Endothelial cell of hepatic sinusoid (primary cell): ENCODE measurements around the gene PACSIN1.
"Not testable (repeated sequence)": the region's sequence is repeated elsewhere in the genome, so short reads cannot be mapped to it uniquely, and the experiment has no call there.

Source experiments
- in situ Hi-C: cut with HindIII; loops from 2 replicates; pipeline ENCODE4 v1.10.0; 2017; ENCODE audit warnings: low sequenced_read_pairs

Gene PACSIN1

DNA sequence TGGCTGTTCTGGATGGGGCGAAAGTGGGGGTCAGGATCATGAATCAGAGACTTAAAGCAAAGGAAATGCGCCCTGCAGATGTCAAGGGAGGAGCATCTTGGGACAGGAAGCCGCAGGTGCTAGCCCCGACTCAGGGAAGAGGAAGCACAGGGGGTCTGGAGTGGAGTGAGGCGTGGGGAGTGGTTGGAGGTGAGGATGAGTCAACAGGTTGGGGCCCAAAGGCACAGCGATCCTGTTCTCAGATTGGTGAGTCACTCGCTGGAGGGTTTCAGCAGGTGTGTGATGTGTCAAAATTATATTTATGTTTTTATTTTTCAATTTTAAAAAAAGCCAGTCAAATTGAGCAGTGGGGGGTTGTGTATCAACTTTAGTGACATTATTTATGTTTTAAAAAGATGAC, 19.0 kb downstream of the PACSIN1 start:
- in situ Hi-C loops: no loop called here

DNA sequence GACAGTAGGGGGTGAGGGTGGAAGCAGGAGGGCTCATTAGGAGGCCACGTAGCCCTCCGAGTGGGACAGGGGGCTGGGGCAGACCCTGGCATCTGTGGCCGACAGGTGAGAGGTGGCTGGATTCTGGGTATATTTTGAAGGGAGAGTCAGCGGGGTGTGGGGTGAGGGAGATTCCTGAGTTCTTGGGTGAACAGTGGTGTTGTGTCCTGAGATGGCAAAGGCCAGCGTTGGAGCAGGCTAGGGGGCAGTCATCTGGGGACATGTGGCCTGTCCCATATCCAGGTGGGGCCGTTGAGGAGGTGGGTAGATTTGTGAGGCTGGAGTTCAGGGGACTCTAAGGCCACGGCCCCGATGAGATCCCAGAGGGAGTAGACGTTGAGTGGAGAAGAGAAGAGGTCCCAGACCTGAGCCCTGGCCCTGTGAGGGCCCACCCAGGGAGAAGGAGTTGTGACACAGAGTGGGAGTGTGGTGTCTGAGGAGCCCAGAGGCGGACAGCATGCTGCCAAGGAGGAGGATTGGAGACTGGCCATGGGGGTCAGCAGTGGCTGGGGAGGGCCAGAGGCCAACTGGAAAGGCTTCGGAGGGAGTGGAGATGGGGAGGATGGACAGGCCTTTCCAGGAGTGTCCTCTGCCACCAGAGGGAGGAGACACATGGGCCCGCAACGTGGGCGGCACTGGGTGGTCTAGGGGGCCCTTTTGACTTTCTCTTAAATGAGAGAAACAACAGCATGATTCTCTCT, 19.6 kb downstream of the PACSIN1 start:
- in situ Hi-C loops: no loop called here

DNA sequence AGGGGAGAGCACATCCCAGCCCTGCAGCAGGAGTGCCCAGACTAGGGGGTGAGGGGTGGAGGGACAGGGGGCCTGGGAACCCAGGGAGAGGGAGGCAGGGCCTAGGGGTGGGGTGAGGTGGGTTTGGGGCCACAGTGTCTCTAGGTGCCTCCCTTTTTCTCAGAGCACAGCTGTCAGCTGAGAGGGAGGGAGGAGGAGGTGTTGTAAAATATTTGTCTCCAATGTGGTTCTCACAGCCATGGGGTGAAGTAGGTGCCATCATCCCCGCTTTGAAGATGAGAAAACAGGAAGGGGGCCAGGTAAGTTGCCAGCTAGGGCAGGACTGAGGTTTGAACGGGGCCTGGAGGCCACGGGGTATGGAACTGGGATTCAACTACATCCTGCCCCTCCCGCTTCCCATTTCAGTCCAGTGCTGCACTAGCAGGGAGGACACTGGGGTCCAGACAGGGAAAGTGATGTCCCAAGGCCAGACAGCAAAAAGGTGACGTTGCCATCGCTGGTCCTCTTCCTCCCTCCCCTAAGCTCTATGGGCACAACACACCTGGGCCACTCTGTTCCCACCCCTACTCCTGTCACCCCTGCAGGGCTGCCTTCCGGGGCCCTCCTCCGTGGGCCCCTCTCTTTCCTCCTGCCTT, 20.3 kb downstream of the PACSIN1 start:
- in situ Hi-C loops: no loop called here

- in situ Hi-C loops: not testable (repeated sequence)
Observed at GRCh38 chr6:34486886-34487285, 21.0 kb downstream of the PACSIN1 start.

DNA sequence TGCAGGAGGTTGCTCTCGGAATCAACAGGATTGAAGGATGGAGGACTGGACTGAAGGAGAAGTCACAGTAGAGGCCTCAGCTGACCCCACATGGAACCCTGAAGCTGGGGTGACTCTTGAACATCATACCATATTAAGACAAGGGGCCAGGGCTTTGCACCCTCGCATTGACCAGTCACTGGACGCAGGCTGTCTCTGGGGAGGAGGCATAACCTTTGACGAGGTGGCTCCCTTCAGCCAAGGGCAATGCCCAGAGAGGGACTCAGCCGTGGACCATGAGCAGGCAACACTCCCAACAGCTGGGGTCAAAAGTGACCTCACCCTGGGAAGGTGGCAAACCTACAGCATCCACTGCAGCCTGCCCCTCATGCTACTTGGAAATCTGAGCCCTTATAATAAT, 21.7 kb downstream of the PACSIN1 start:
- in situ Hi-C loops: no loop called here

GRCh38 chr6:34489207-34489805, 23.4 kb downstream of the PACSIN1 start:
- in situ Hi-C loops: no loop called here

- in situ Hi-C loops: no loop called here
Observed at GRCh38 chr6:34490390-34491090, 24.7 kb downstream of the PACSIN1 start.

DNA sequence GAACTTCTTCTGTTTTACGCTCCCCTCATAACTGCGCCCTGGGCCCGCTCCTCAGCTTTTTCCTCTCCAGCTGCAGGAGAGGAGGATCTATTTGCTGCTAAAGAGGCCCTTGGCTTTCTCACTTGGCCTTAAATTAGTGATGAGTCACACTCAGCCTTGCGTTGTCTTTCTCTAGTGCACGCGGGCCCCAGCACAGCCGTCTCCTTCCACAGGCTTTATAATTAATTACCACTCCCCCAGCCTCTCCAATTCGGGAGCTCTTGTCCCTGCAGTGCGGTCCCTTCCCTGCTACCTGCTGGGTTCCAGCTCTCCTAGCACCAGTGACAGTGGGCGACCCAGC, 25.2 kb downstream of the PACSIN1 start:
- in situ Hi-C loops: no loop called here

DNA sequence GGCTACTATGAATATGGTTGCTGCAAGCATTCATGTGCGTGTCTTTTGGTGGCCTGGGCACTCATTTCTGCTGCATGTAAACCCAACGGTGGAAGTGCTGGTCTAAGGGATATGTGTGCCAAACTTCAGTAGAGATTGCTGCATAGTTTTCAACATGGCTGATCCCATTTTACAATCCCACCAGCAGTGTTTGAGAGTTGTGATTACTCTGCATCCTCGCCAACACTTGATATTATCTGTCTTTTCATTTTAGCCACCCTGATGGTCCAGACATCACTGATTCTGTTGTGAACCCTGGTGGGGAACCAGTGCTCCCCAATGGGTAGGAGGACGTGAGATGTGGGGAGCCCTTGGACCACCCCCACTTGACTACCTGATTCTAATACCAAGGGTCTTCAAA, 27.5 kb downstream of the PACSIN1 start:
- in situ Hi-C loops: no loop called here

- in situ Hi-C loops: no loop called here
Observed at GRCh38 chr6:34494973-34495372, 29.1 kb downstream of the PACSIN1 start.

- in situ Hi-C loops: no loop called here
Observed at GRCh38 chr6:34496103-34496685, 30.3 kb downstream of the PACSIN1 start.

- in situ Hi-C loops: no loop called here
Observed at GRCh38 chr6:34497411-34497810, 31.5 kb downstream of the PACSIN1 start.

GRCh38 chr6:34506718-34507117, 40.8 kb downstream of the PACSIN1 start:
- in situ Hi-C loops: no loop called here

- in situ Hi-C loops: no loop called here
Observed at GRCh38 chr6:34508425-34508824, 42.5 kb downstream of the PACSIN1 start.

GRCh38 chr6:34509782-34510181, 43.9 kb downstream of the PACSIN1 start:
- in situ Hi-C loops: loop anchor here (5.0 kb wide), 1 partner anchor 62 kb away; no protein-coding TSS in a partner anchor

- in situ Hi-C loops: loop anchor here (5.0 kb wide), 1 partner anchor 63 kb away; no protein-coding TSS in a partner anchor
Observed at GRCh38 chr6:34510299-34510698, 44.4 kb downstream of the PACSIN1 start.

DNA sequence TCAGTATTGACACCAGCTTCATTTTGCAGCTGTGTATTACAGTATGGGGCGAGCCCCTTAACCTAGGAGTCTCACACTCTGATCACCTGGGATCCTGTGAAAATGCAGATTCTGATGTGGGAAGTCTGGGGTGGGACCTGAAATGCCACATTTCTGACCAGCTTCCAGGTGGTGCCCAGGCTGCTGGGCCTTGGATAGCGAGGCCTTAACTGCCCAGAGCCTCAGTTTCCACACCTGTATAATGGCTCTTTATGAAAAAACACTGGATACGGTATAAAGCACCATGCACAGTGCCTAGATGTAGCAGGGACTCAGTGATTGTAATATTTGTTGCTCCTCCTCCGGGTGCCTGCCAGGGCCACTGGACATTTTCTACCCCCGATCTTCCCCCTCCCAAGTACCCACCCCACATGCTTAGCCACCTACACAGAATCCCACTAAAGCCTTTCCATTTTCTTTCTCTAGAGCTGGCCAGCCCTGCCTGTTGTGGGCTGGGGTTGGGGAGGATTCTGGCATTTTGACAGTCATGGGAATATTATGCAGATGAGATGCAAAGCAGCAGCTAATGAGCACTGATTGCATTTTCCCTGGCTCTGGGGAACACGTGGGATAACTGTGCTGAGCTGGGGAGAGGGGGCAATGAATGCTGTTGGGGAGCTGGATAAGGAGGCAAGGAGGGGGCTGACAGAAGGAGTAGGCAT, 45.5 kb downstream of the PACSIN1 start:
- in situ Hi-C loops: loop anchor here (5.0 kb wide), 1 partner anchor 64 kb away; no protein-coding TSS in a partner anchor

DNA sequence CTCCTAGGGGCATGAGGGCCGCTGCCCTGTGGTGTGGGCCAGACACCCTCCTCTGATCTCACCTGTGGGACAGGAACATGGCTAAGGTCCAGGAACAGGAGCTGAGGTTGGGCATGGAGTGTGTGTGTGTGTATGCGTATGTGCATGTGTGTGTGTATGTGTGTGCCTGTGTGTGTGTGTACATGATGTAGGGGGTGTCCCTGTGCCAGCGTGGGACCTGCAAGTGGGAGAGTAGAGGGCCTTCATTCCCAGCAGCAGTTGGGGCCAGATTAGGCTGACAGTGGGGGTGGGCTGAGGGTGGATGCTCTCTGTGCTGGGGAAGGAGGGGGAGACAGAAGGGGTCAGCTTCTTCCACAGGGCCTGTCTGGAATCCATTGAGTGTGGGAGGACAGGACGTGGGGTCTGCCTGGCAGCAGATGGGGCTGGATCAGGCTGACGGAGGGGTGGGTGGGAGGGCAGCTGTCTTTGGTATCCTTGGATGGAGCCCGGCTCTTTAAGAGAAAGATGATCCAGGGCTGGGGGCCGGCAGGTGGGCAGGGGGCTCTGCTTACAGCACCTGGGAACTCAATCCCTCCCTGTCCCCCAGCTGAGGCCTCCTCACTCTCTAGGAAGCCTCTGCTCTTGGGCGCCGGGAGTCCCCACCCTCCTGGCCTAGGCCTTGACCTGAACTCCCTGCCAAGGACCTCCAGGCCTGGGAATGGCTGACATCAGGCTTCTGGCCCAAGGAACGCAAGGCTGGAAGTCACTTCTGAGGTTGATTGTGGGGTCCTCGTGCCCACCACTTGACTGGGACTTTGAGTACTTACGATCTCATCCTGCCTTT, 46.2 kb downstream of the PACSIN1 start:
- in situ Hi-C loops: loop anchor here (5.0 kb wide), 1 partner anchor 65 kb away; no protein-coding TSS in a partner anchor

DNA sequence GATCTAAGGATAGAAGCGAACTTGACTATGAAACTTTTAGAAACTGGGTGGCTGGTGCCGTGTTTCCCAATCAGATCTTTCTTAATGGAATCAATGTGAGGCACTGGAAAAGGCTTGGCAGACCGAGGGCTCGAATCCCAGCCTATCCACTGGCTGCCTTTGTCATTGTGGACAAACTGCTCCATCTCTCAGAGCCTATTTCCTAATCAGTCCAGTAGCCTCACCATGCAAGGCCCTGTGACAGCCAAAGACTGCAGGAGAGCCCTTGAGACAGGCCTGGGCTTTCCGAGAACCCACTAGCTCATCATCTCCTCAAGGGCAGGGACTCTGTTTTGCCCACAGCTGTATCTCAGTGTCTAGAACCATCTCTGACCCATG, 46.9 kb downstream of the PACSIN1 start:
- in situ Hi-C loops: loop anchor here (5.0 kb wide), 1 partner anchor 65 kb away; no protein-coding TSS in a partner anchor
